H1 (cell line): Measurements from ENCODE around the gene CALHM5. TPM values are rescaled to one million over a fixed set of nuclear protein-coding genes. Genes with fewer than 3 reads are reported as not detected.

ENCODE experiments used
- CTCF ChIA-PET: fragments of 300-600 bp; sonication (Branson Sonifier 250); formaldehyde crosslinking; loops from one replicate; lab custom pipeline; 2021; ENCODE audit not compliant: partially characterized antibody; lab: Charles Lee
- POLR2A ChIA-PET: fragments of 300-600 bp; sonication (Branson Sonifier 250); formaldehyde crosslinking; loops from one replicate; lab custom pipeline; 2021; ENCODE audit warnings: inconsistent platforms; ENCODE audit not compliant: partially characterized antibody; lab: Charles Lee
- DNase-seq, 2 experiments: peaks; one replicate each; pipeline versions ENCODE4 v3.0.0 to v3.0.0-alpha.2; 2010 to 2022; ENCODE audit warnings: low spot score in 2 of 2, low read depth in 1 of 2, mixed read lengths in 1 of 2
- FAIRE-seq: peaks from 2 replicates; lab custom pipeline; 2011; peaks lifted over from hg19 to GRCh38; lab: Jason Lieb, UNC
- H2AFZ ChIP-seq: 2 replicates; pipeline ENCODE4 v1.8.1; 2012; ENCODE audit warnings: low read length, inconsistent platforms
- H2AK5ac ChIP-seq: 2 replicates; pipeline ENCODE4 v1.6.1; 2013; ENCODE audit warnings: low read depth, low read length
- H2BK120ac ChIP-seq: replicated peaks from 2 replicates; pipeline ENCODE3; 2013; ENCODE audit warnings: low read depth, low read length, inconsistent platforms
- H2BK12ac ChIP-seq: 2 replicates; pipeline ENCODE4 v1.6.1; 2013; ENCODE audit warnings: low read depth, low read length
- H2BK15ac ChIP-seq: 2 replicates; pipeline ENCODE4 v1.6.1; 2013; ENCODE audit warnings: low read length
- H2BK20ac ChIP-seq: 2 replicates; pipeline ENCODE4 v1.6.1; 2013; ENCODE audit warnings: low read length
- H2BK5ac ChIP-seq: 2 replicates; pipeline ENCODE4 v1.6.1; 2013; ENCODE audit warnings: low read depth, low read length
- H3K14ac ChIP-seq: 2 replicates; pipeline ENCODE4 v1.6.1; 2013; ENCODE audit warnings: inconsistent platforms; ENCODE audit not compliant: insufficient read length
- H3K18ac ChIP-seq: 2 replicates; pipeline ENCODE4 v1.6.1; 2013; ENCODE audit warnings: low read length; ENCODE audit errors: extremely low read depth
- H3K23ac ChIP-seq: 2 replicates; pipeline ENCODE4 v1.6.1; 2013; ENCODE audit warnings: inconsistent platforms; ENCODE audit not compliant: insufficient read length
- H3K23me2 ChIP-seq: 2 replicates; pipeline ENCODE4 v1.6.1; 2013; ENCODE audit warnings: low read depth, low read length
- H3K27ac ChIP-seq: 2 replicates; pipeline ENCODE4 v1.6.1; 2011; ENCODE audit warnings: low read depth, low read length, inconsistent platforms
- H3K27me3 ChIP-seq, 4 experiments: replicated peaks in 1 of 4; 1 replicate in 1 of 4; 2 replicates in 3 of 4; pipeline versions ENCODE4 v1.6.1 to v1.8.1; 2011 to 2013; ENCODE audit warnings: low read length in 3 of 4, mild to moderate bottlenecking in 3 of 4, inconsistent platforms in 2 of 4, mixed read lengths in 2 of 4, moderate library complexity in 1 of 4; ENCODE audit not compliant: control insufficient read depth in 3 of 4, insufficient read depth in 3 of 4; ENCODE audit errors: extremely low read depth in 1 of 4
- H3K36me3 ChIP-seq, 4 experiments: 2 replicates each; pipeline versions ENCODE4 v1.6.1 to v1.8.1; 2011 to 2013; ENCODE audit warnings: mild to moderate bottlenecking in 4 of 4, low read length in 3 of 4, moderate library complexity in 2 of 4, control low read depth in 1 of 4, inconsistent platforms in 1 of 4; ENCODE audit not compliant: insufficient read depth in 4 of 4, control insufficient read depth in 2 of 4
- H3K4ac ChIP-seq: replicated peaks from 2 replicates; pipeline ENCODE3; 2013; ENCODE audit warnings: low read length, low read depth, mixed read lengths, inconsistent platforms; ENCODE audit not compliant: insufficient read length
- H3K4me1 ChIP-seq, 4 experiments: replicated peaks in 1 of 4; 1 replicate in 1 of 4; 2 replicates in 3 of 4; pipeline versions ENCODE4 v1.6.1 to v1.8.1; 2011 to 2013; ENCODE audit warnings: low read length in 3 of 4, inconsistent platforms in 2 of 4, mixed read lengths in 1 of 4; ENCODE audit not compliant: insufficient read depth in 4 of 4, control insufficient read depth in 3 of 4
- H3K4me2 ChIP-seq, 2 experiments: 2 replicates each; pipeline versions ENCODE4 v1.6.1 to v1.8.1; 2011 to 2013; ENCODE audit warnings: low read depth in 2 of 2, low read length in 2 of 2, control low read depth in 1 of 2, inconsistent platforms in 1 of 2, mild to moderate bottlenecking in 1 of 2; ENCODE audit not compliant: insufficient read depth in 1 of 2
- H3K4me3 ChIP-seq, 4 experiments: fragments of 200-600, 300-600 bp in 1 of 4; sonication (generic), shearing (Covaris generic), sonication (Bioruptor Twin) in 1 of 4; 2 replicates each; pipeline versions ENCODE4 v1.5.1 to v1.8.1; 2011 to 2016; ENCODE audit warnings: low read length in 4 of 4, low read depth in 3 of 4, control low read depth in 2 of 4, inconsistent platforms in 2 of 4, mild to moderate bottlenecking in 2 of 4, mixed read lengths in 1 of 4, moderate library complexity in 1 of 4; ENCODE audit not compliant: insufficient read depth in 2 of 4; ENCODE audit errors: extremely low read depth in 1 of 4
- H3K56ac ChIP-seq: replicated peaks from 2 replicates; pipeline ENCODE3; 2013; ENCODE audit warnings: low read depth, mild to moderate bottlenecking, mixed read lengths, low read length, inconsistent platforms; ENCODE audit not compliant: insufficient read length
- H3K79me1 ChIP-seq: 2 replicates; pipeline ENCODE4 v1.6.1; 2013; ENCODE audit warnings: low read depth, low read length, control low read depth
- H3K79me2 ChIP-seq, 2 experiments: 2 replicates each; pipeline versions ENCODE4 v1.6.1 to v1.8.1; 2012 to 2013; ENCODE audit warnings: low read length in 2 of 2, mild to moderate bottlenecking in 2 of 2, inconsistent platforms in 1 of 2; ENCODE audit not compliant: insufficient read depth in 2 of 2, control insufficient read depth in 1 of 2
- H3K9ac ChIP-seq, 4 experiments: replicated peaks in 1 of 4; 1 replicate in 1 of 4; 2 replicates in 3 of 4; pipeline versions ENCODE4 v1.6.1 to v1.8.1; 2011 to 2013; ENCODE audit warnings: low read depth in 3 of 4, low read length in 3 of 4, control low read depth in 2 of 4, mild to moderate bottlenecking in 2 of 4, moderate library complexity in 2 of 4, inconsistent platforms in 1 of 4; ENCODE audit errors: extremely low read depth in 1 of 4
- H3K9me3 ChIP-seq, 2 experiments: 2 replicates each; pipeline versions ENCODE4 v1.6.1 to v1.8.1; 2012 to 2013; ENCODE audit warnings: mild to moderate bottlenecking in 2 of 2, moderate library complexity in 2 of 2, control low read depth in 1 of 2, inconsistent platforms in 1 of 2, low read depth in 1 of 2, low read length in 1 of 2, mixed read lengths in 1 of 2; ENCODE audit not compliant: insufficient read depth in 2 of 2
- H4K20me1 ChIP-seq, 2 experiments: replicated peaks in 1 of 2; 2 replicates each; pipeline versions ENCODE3 to v1.8.1; 2011 to 2013; ENCODE audit warnings: inconsistent platforms in 2 of 2, low read length in 2 of 2, mild to moderate bottlenecking in 1 of 2; ENCODE audit not compliant: insufficient read depth in 2 of 2, control insufficient read depth in 1 of 2
- H4K5ac ChIP-seq: 2 replicates; pipeline ENCODE4 v1.6.1; 2013; ENCODE audit warnings: low read length, low read depth, mixed read lengths, inconsistent platforms; ENCODE audit not compliant: insufficient read length
- H4K8ac ChIP-seq: 2 replicates; pipeline ENCODE4 v1.8.0; 2013; ENCODE audit warnings: mild to moderate bottlenecking, moderate library complexity, low read length, inconsistent platforms; ENCODE audit not compliant: insufficient read depth; ENCODE audit errors: extremely low read depth
- H4K91ac ChIP-seq: replicated peaks from 2 replicates; pipeline ENCODE3; 2013; ENCODE audit warnings: low read length, mixed read lengths, inconsistent platforms; ENCODE audit not compliant: insufficient read length
- BCL11A ChIP-seq, 2 experiments: IDR thresholded peaks; one replicate each; pipeline ENCODE4 v1.6.1; 2011; ENCODE audit warnings: low read depth in 2 of 2, low read length in 2 of 2, mild to moderate bottlenecking in 2 of 2
- BRCA1 ChIP-seq: IDR thresholded peaks from 2 replicates; pipeline ENCODE4 v1.6.1; 2012; ENCODE audit warnings: low read depth, low read length, improper control_type of control experiment
- CEBPB ChIP-seq: IDR thresholded peaks from 2 replicates; pipeline ENCODE4 v1.6.1; 2012; ENCODE audit warnings: low read depth, low read length
- EP300 ChIP-seq, 2 experiments: IDR thresholded peaks; 1 replicate in 1 of 2; 2 replicates in 1 of 2; pipeline ENCODE4 v1.6.1; 2011 to 2012; ENCODE audit warnings: low read depth in 2 of 2, low read length in 2 of 2, mild to moderate bottlenecking in 2 of 2, borderline replicate concordance in 1 of 2, inconsistent platforms in 1 of 2, moderate library complexity in 1 of 2
- FOSL1 ChIP-seq: IDR thresholded peaks from 2 replicates; pipeline ENCODE4 v1.6.1; 2011; ENCODE audit warnings: mild to moderate bottlenecking, low read depth, low read length, moderate library complexity; ENCODE audit not compliant: insufficient read depth
- HDAC2 ChIP-seq, 2 experiments: fragments of 300-600 bp in 1 of 2; sonication (generic) in 1 of 2; IDR thresholded peaks; 2 replicates each; pipeline ENCODE4 v1.6.1; 2011 to 2012; ENCODE audit warnings: low read depth in 2 of 2, low read length in 2 of 2, mild to moderate bottlenecking in 2 of 2, moderate library complexity in 2 of 2, borderline replicate concordance in 1 of 2, inconsistent platforms in 1 of 2
- HDAC6 ChIP-seq: IDR thresholded peaks from one replicate; pipeline ENCODE4 v1.7.1; 2012; ENCODE audit warnings: low read depth, mild to moderate bottlenecking, inconsistent platforms, low read length, moderate library complexity
- JUND ChIP-seq: IDR thresholded peaks from 2 replicates; pipeline ENCODE4 v1.6.1; 2011; ENCODE audit warnings: mild to moderate bottlenecking, improper control_type of control experiment, low read length
- KDM1A ChIP-seq: fragments of 200-600, 300-600 bp; sonication (generic); IDR thresholded peaks from 2 replicates; pipeline ENCODE4 v1.7.1; 2016; ENCODE audit warnings: mild to moderate bottlenecking, low read length, borderline replicate concordance
- KDM5A ChIP-seq: fragments of 200-600 bp; IDR thresholded peaks from 2 replicates; pipeline ENCODE4 v1.7.1; 2012; ENCODE audit warnings: mild to moderate bottlenecking, low read length, inconsistent platforms, mixed read lengths
- RNF2 ChIP-seq: fragments of 200-900, 300-1000 bp; sonication (generic); IDR thresholded peaks from 2 replicates; pipeline ENCODE4 v1.7.1; 2016; ENCODE audit warnings: borderline replicate concordance, low read depth, mild to moderate bottlenecking, antibody characterized with exemption, low read length; ENCODE audit not compliant: poor library complexity, severe bottlenecking; ENCODE audit errors: missing control alignments
- RXRA ChIP-seq: IDR thresholded peaks from 2 replicates; pipeline ENCODE4 v1.6.1; 2011; ENCODE audit warnings: low read depth, mild to moderate bottlenecking, low read length, moderate library complexity; ENCODE audit not compliant: insufficient read depth
- SIRT6 ChIP-seq: IDR thresholded peaks from one replicate; pipeline ENCODE4 v1.7.1; 2012; ENCODE audit warnings: low read length, inconsistent platforms
- SP1 ChIP-seq: IDR thresholded peaks from 2 replicates; pipeline ENCODE4 v1.6.1; 2011; ENCODE audit warnings: low read depth, low read length
- TCF12 ChIP-seq: IDR thresholded peaks from 2 replicates; pipeline ENCODE4 v1.6.1; 2011; ENCODE audit warnings: low read depth, mild to moderate bottlenecking, low read length
- WGBS, 2 experiments: shearing (Covaris generic) in 1 of 2; methylation state at CpG; one replicate each; pipeline versions ENCODE4 v1.1.6 to v1.1.7; 2013 to 2015; ENCODE audit warnings: low lambda C conversion rate in 2 of 2, mixed read lengths in 2 of 2, inconsistent platforms in 1 of 2, low coverage in 1 of 2, missing lambda C conversion rate in 1 of 2; ENCODE audit not compliant: insufficient replicate concordance in 2 of 2, insufficient coverage in 1 of 2, insufficient read length in 1 of 2; ENCODE audit errors: extremely low coverage in 1 of 2, missing lambda C conversion rate in 1 of 2; 5-methylcytosine and 5-hydroxymethylcytosine counted together
- polyA plus RNA-seq, 7 experiments: library from polyadenylated mRNA; depleted of rRNA in 3 of 7; stranded (reverse) in 5 of 7; unstranded in 2 of 7; fragments of >200 nt in 5 of 7; fragments of 200-250 nt in 2 of 7; gene quantifications; 1 replicate in 5 of 7; 2 replicates in 1 of 7; 4 replicates in 1 of 7; pipeline versions ENCODE4 v1.2.1 to v1.2.3, GENCODE V29; 2011 to 2013; ENCODE audit warnings: missing spikeins in 2 of 7, mixed read lengths in 2 of 7
- total RNA-seq: library from RNA; stranded (reverse); fragmentation: NEBNext Ultra II Directional; extraction: Animal tissue kit (Norgen Biotek cat#: 25700); gene quantifications from 2 replicates; pipeline ENCODE4 v1.2.1, GENCODE V29; 2021

Gene CALHM5
- total and polyA plus RNA-seq, 2 of the 8 experiments (the other 6 are each of a cell fraction or from before 2014, with no cell fraction given): 0.05 to 0.09 TPM

DNA sequence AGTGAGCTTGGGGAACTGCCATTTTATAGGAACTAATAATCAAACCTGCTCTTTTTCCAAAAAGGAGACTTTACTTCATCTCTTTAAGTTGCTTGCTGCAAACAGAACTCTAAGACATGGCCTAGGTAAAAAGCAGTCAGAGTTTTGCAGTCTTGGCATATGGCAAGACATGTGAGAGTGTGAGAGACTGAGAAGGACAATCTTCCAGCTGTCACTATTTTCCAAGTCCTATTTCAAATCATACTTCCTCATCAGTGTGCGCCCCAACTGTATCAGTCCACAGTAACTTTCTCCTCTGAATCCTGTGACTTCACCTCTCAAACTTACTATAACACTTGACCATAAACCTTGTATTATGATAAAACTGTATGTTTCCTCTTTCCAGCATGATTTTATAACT lies 39.9 kb upstream of the CALHM5 start:
- H3K56ac ChIP-seq: no peak overlapping the region
- H3K23ac ChIP-seq: no peak overlapping the region
- H3K23me2 ChIP-seq: no peaks in the 10 kb centered on the region
- no peak overlapping the region for H3K27ac ChIP-seq
- H3K4ac ChIP-seq: no peak overlapping the region
- no peak overlapping the region for H4K91ac ChIP-seq
- H2BK120ac ChIP-seq: no peak overlapping the region
- H3K79me1 ChIP-seq: no peaks in the 10 kb centered on the region
- no peaks in the 10 kb centered on the region for H3K36me3 ChIP-seq
- ChIA-PET POLR2A (no interaction called here), CTCF (interaction anchor here (1.1 to 1.6 kb wide), 2 partner anchors 9 to 184 kb away, joined by 4 read pairs; no protein-coding TSS in a partner anchor)
- FAIRE-seq (no peak), DNase-seq (no peak)
- no peak overlapping the region for H3K9ac ChIP-seq
- H3K14ac ChIP-seq: no peak overlapping the region
- H2AK5ac ChIP-seq: no peak overlapping the region
- H3K18ac ChIP-seq: no peak overlapping the region
- WGBS, 2 experiments: 100% methylated on average over 1 of the region's 1 CpG; no CpG with 5 or more reads in 1 of the 2 experiments
- H4K8ac ChIP-seq: no peak overlapping the region
- peak overlapping the region; percentile 49; the same call in 1 of the 2 replicates for H2AFZ ChIP-seq
- H2BK15ac ChIP-seq: no peak overlapping the region
- H2BK12ac ChIP-seq: no peak overlapping the region
- H3K27me3 ChIP-seq: no peaks in the 10 kb centered on the region
- no peak overlapping the region for H3K4me2 ChIP-seq
- no peaks in the 10 kb centered on the region for H3K79me2 ChIP-seq
- H3K4me1 ChIP-seq: no peaks in the 10 kb centered on the region
- no peak overlapping the region for H2BK5ac ChIP-seq
- H4K20me1 ChIP-seq: no peaks in the 10 kb centered on the region
- H4K5ac ChIP-seq: no peak overlapping the region
- H3K4me3 ChIP-seq: no peak overlapping the region
- no peaks in the 10 kb centered on the region for H3K9me3 ChIP-seq
- no peak overlapping the region for H2BK20ac ChIP-seq
- TF ChIP-seq JUND (no peak), BRCA1 (no peak), RNF2 (no peak), TCF12 (no peak), HDAC2 (IDR thresholded peaks at IDR 0.05; ENCODE audit: borderline replicate concordance in 1 of 2, low read depth in 2 of 2, low read length in 2 of 2) (no peak), KDM5A (no peak), BCL11A (IDR thresholded peaks at IDR 0.05; ENCODE audit: low read depth in 2 of 2, low read length in 2 of 2) (no peak), HDAC6 (no peak), SIRT6 (no peak), EP300 (IDR thresholded peaks at IDR 0.05; ENCODE audit: borderline replicate concordance in 1 of 2, low read depth in 2 of 2, low read length in 2 of 2) (no peak), SP1 (no peak), FOSL1 (no peak), KDM1A (no peak), RXRA (no peak), CEBPB (no peak)
